NCI-H2171 (cell line): ENCODE data around the gene CIITA.
"Not testable (repeated sequence)": the region's sequence is repeated elsewhere in the genome, so short reads cannot be mapped to it uniquely, and the experiment has no call there.

Source experiments
- DNase-seq: peaks from one replicate; lab custom pipeline; 2025; lab: John Stamatoyannopoulos, UW

CIITA gene

GRCh38 chr16:10959161-10959560 is 82.2 kb downstream of the CIITA start:
- DNase-seq = no peak

- no peak for DNase-seq
These were observed 84.2 kb downstream of the CIITA start for GRCh38 chr16:10961231-10961630.

GRCh38 chr16:10964039-10964890 is 87.3 kb downstream of the CIITA start:
- peak; percentile 85 for DNase-seq

GRCh38 chr16:10964891-10965326 is 87.9 kb downstream of the CIITA start:
- DNase-seq = no peak

- no peak for DNase-seq
These were observed 88.5 kb downstream of the CIITA start for GRCh38 chr16:10965440-10966061.

GRCh38 chr16:10966129-10966528 is 89.1 kb downstream of the CIITA start:
- DNase-seq = no peak

- not testable (repeated sequence) for DNase-seq
These were observed 89.6 kb downstream of the CIITA start for GRCh38 chr16:10966559-10966958.

GRCh38 chr16:10967986-10968385 is 91.0 kb downstream of the CIITA start:
- no peak for DNase-seq

GRCh38 chr16:10968498-10968897 is 91.5 kb downstream of the CIITA start:
- no peak for DNase-seq

GRCh38 chr16:10969615-10970014 is 92.6 kb downstream of the CIITA start:
- DNase-seq = no peak

GRCh38 chr16:10970065-10970464 is 93.1 kb downstream of the CIITA start:
- DNase-seq = no peak

- peak; percentile 69 for DNase-seq
These were observed 94.6 kb downstream of the CIITA start for GRCh38 chr16:10971560-10971961.

GRCh38 chr16:10972108-10972818 is 95.3 kb downstream of the CIITA start:
- DNase-seq = no peak

GRCh38 chr16:10972819-10973464 is 95.9 kb downstream of the CIITA start:
- no peak for DNase-seq

- no peak for DNase-seq
These were observed 99.6 kb downstream of the CIITA start for GRCh38 chr16:10976634-10977033.

- DNase-seq = no peak
These were observed 101.1 kb downstream of the CIITA start for GRCh38 chr16:10978124-10978523.

GRCh38 chr16:10978871-10979446 is 102.0 kb downstream of the CIITA start:
- DNase-seq = no peak

GRCh38 chr16:10979717-10980601 is 103.0 kb downstream of the CIITA start:
- no peak for DNase-seq

GRCh38 chr16:10980813-10981212 is 103.8 kb downstream of the CIITA start:
- DNase-seq = no peak

- peak; percentile 89 for DNase-seq
These were observed 104.8 kb downstream of the CIITA start for GRCh38 chr16:10981697-10982216.
